ENCODE results near the gene EIF4E2.
A peak's percentile ranks its signal among the peaks of the same experiment; 100 is the strongest.

Gene EIF4E2

DNA sequence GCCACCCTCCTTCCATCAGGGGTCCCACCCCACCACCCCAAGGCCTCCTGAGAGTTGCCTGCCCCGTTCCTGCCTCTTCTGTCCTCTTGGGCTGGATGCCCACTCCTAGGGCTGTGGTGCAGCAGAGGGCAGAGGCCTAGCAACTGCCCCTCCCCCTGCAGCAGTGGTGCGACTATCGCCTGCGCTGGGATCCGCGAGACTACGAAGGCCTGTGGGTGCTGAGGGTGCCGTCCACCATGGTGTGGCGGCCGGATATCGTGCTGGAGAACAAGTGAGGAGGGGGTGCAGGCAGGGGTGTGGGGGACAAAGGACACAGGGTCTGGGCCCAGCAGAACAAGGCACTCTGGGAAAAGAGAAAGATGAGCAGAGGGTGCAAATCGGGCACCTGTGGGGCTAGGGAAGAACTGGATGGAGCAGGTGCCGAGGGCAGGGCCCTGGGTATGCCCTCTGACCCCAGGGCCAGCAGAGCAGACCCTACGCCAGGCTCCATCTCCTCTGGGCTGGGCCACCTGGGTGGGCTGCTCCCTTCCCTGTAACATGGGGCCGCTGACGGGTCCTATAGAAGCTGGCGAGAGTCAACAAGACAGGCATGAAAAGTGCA, 9.9 kb upstream of the EIF4E2 start:
- Histone ChIP-seq H4K20me1 (ENCODE audit: insufficient read depth, low read length) (peaks cover 27% of the 10 kb centered on the region), H3K9me3 (ENCODE audit: insufficient read depth, low read length, severe bottlenecking) (peaks cover 2% of the 10 kb centered on the region)
- TF ChIP-seq EZH2 (IDR thresholded peaks at IDR 0.05; ENCODE audit: borderline replicate concordance, low read depth, low read length, severe bottlenecking): no peak
- TF ChIP-seq CTCF (IDR thresholded peaks at IDR 0.05; ENCODE audit: borderline replicate concordance, extremely low read depth, low read length, poor library complexity, severe bottlenecking): no peak

DNA sequence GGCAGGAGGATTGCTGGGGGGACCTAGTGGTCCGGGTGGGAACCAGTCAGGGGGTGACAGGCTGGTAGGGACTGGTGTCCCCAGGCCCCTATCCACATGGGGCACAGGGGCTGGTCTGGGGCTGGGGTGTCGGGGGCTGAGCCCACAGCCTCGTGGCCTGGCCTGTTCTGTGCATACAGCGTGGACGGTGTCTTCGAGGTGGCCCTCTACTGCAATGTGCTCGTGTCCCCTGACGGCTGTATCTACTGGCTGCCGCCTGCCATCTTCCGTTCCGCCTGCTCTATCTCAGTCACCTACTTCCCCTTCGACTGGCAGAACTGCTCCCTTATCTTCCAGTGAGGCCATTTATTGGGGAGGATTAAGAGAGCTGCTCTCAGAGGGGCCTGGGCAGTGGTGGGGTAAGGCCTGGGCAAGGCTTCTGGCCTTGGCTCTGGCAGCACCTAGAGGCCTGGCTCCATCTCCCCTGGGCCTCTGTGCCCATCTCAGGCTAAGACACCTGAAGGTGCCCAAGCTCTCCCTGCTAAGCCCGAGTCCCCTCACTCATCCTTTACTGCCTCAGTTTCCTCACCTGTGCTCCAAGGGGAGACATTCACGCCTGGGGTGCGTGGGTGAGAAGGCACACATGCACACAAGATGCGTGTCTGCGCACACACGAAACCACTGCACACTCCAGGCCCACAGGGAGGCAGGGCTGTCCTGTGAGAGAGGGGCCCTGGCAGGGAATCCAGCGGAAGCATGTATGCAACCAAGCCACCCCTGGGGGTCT, 9.1 kb upstream of the EIF4E2 start:
- peaks cover 32% of the 10 kb centered on the region for H4K20me1 ChIP-seq (ENCODE audit: insufficient read depth, low read length)

More for the DNA sequence above, 9.9 kb upstream of the EIF4E2 start:
- no peak overlapping the region for H3K27ac ChIP-seq (ENCODE audit: low read length)
- ATAC-seq (ENCODE audit: insufficient read depth, low read depth) (no peak), DNase-seq (no peak)
- H3K4me3 ChIP-seq (ENCODE audit: low read depth in 1 of 2, low read length in 2 of 2): no peak overlapping the region
- no peak overlapping the region for H3K9ac ChIP-seq (ENCODE audit: low read depth, low read length)
- H3K4me1 ChIP-seq (ENCODE audit: insufficient read depth, low read length): no peaks in the 10 kb centered on the region
- H3K79me2 ChIP-seq (ENCODE audit: insufficient read depth, low read length): peaks cover 2% of the 10 kb centered on the region; the same call in 1 of the 2 replicates
- no peak overlapping the region for H2AFZ ChIP-seq (ENCODE audit: low read depth, low read length)
- H3K27me3 ChIP-seq (ENCODE audit: insufficient read depth, low read length, poor library complexity): no peaks in the 10 kb centered on the region
- no peak overlapping the region for H3K4me2 ChIP-seq (ENCODE audit: insufficient read depth, low read length)
- H3K36me3 ChIP-seq (ENCODE audit: insufficient read depth, low read length): peaks cover 7% of the 10 kb centered on the region; the same call in 1 of the 2 replicates

GRCh38 chr2:232541961-232542714, 8.4 kb upstream of the EIF4E2 start:
- no peak overlapping the region for H3K4me2 ChIP-seq (ENCODE audit: insufficient read depth, low read length)
- no peak overlapping the region for H3K4me3 ChIP-seq (ENCODE audit: low read depth in 1 of 2, low read length in 2 of 2)
- ATAC-seq (ENCODE audit: insufficient read depth, low read depth) (0 out of 3 replicates have a peak, but pooled peaks have one; percentile 2), DNase-seq (no peak)
- peaks cover 36% of the 10 kb centered on the region for H4K20me1 ChIP-seq (ENCODE audit: insufficient read depth, low read length)
- 0 out of 2 replicates have a peak, but pooled peaks cover 3% of the 10 kb centered on the region for H3K4me1 ChIP-seq (ENCODE audit: insufficient read depth, low read length)
- H3K9ac ChIP-seq (ENCODE audit: low read depth, low read length): no peak overlapping the region
- no peaks in the 10 kb centered on the region for H3K9me3 ChIP-seq (ENCODE audit: insufficient read depth, low read length, severe bottlenecking)
- H3K27me3 ChIP-seq (ENCODE audit: insufficient read depth, low read length, poor library complexity): no peaks in the 10 kb centered on the region
- TF ChIP-seq EZH2 (IDR thresholded peaks at IDR 0.05; ENCODE audit: borderline replicate concordance, low read depth, low read length, severe bottlenecking) (no peak), CTCF (IDR thresholded peaks at IDR 0.05; ENCODE audit: borderline replicate concordance, extremely low read depth, low read length, poor library complexity, severe bottlenecking) (no peak)
- peaks cover 15% of the 10 kb centered on the region for H3K79me2 ChIP-seq (ENCODE audit: insufficient read depth, low read length)
- no peak overlapping the region for H3K27ac ChIP-seq (ENCODE audit: low read length)
- H2AFZ ChIP-seq (ENCODE audit: low read depth, low read length): no peak overlapping the region
- peaks cover 19% of the 10 kb centered on the region for H3K36me3 ChIP-seq (ENCODE audit: insufficient read depth, low read length)

More for the DNA sequence above, 9.1 kb upstream of the EIF4E2 start:
- Histone ChIP-seq H3K27ac (ENCODE audit: low read length) (no peak overlapping the region), H3K9ac (ENCODE audit: low read depth, low read length) (no peak overlapping the region), H2AFZ (ENCODE audit: low read depth, low read length) (no peak overlapping the region), H3K4me3 (ENCODE audit: low read depth in 1 of 2, low read length in 2 of 2) (no peak overlapping the region), H3K9me3 (ENCODE audit: insufficient read depth, low read length, severe bottlenecking) (peaks cover under 1% of the 10 kb centered on the region), H3K4me2 (ENCODE audit: insufficient read depth, low read length) (no peak overlapping the region), H3K4me1 (ENCODE audit: insufficient read depth, low read length) (no peaks in the 10 kb centered on the region), H3K79me2 (ENCODE audit: insufficient read depth, low read length) (peaks cover 7% of the 10 kb centered on the region; the same call in 1 of the 2 replicates), H3K36me3 (ENCODE audit: insufficient read depth, low read length) (peaks cover 11% of the 10 kb centered on the region; the same call in 1 of the 2 replicates), H3K27me3 (ENCODE audit: insufficient read depth, low read length, poor library complexity) (no peaks in the 10 kb centered on the region)
- TF ChIP-seq EZH2 (IDR thresholded peaks at IDR 0.05; ENCODE audit: borderline replicate concordance, low read depth, low read length, severe bottlenecking): no peak
- no peak for TF ChIP-seq CTCF (IDR thresholded peaks at IDR 0.05; ENCODE audit: borderline replicate concordance, extremely low read depth, low read length, poor library complexity, severe bottlenecking)
- ATAC-seq (ENCODE audit: insufficient read depth, low read depth) (peak; percentile 13; the same call in 2 of the 3 replicates), DNase-seq (no peak)
